ENCODE results near the gene SPDEF. TPM values are rescaled to one million over a fixed set of nuclear protein-coding genes. Genes with fewer than 3 reads are reported as not detected.

The SPDEF gene
- total RNA-seq, 1 donor from 2014 or later: not detected

GRCh38 chr6:34555328-34555727 is 801 bp downstream of the SPDEF start:
- Histone ChIP-seq H3K36me3 (ENCODE audit: control insufficient read depth, insufficient read depth, low read length) (no peaks in the 10 kb centered on the region), H3K27me3 (ENCODE audit: control insufficient read depth, insufficient read depth, low read length) (peaks cover 10% of the 10 kb centered on the region), H3K4me3 (ENCODE audit: low read depth, low read length) (no peak overlapping the region)
- TF ChIP-seq CTCF (IDR thresholded peaks at IDR 0.05; ENCODE audit: insufficient read depth, low read length, poor library complexity, severe bottlenecking): no peak
- DNase-seq (ENCODE audit: low read depth): no peak

GRCh38 chr6:34555007-34555322 is 1.2 kb downstream of the SPDEF start:
- Histone ChIP-seq H3K27me3 (ENCODE audit: control insufficient read depth, insufficient read depth, low read length) (peaks cover 10% of the 10 kb centered on the region), H3K36me3 (ENCODE audit: control insufficient read depth, insufficient read depth, low read length) (no peaks in the 10 kb centered on the region), H3K4me3 (ENCODE audit: low read depth, low read length) (no peak overlapping the region)
- no peak for TF ChIP-seq CTCF (IDR thresholded peaks at IDR 0.05; ENCODE audit: insufficient read depth, low read length, poor library complexity, severe bottlenecking)
- no peak for DNase-seq (ENCODE audit: low read depth)

GRCh38 chr6:34554291-34555006 is 1.7 kb downstream of the SPDEF start:
- Histone ChIP-seq H3K4me3 (ENCODE audit: low read depth, low read length) (no peak overlapping the region), H3K36me3 (ENCODE audit: control insufficient read depth, insufficient read depth, low read length) (no peaks in the 10 kb centered on the region), H3K27me3 (ENCODE audit: control insufficient read depth, insufficient read depth, low read length) (peaks cover 10% of the 10 kb centered on the region)
- TF ChIP-seq CTCF (IDR thresholded peaks at IDR 0.05; ENCODE audit: insufficient read depth, low read length, poor library complexity, severe bottlenecking): no peak
- DNase-seq (ENCODE audit: low read depth): no peak

GRCh38 chr6:34553750-34554149 is 2.4 kb downstream of the SPDEF start:
- H3K27me3 ChIP-seq (ENCODE audit: control insufficient read depth, insufficient read depth, low read length): peaks cover 10% of the 10 kb centered on the region
- no peak overlapping the region for H3K4me3 ChIP-seq (ENCODE audit: low read depth, low read length)
- DNase-seq (ENCODE audit: low read depth): no peak
- TF ChIP-seq CTCF (IDR thresholded peaks at IDR 0.05; ENCODE audit: insufficient read depth, low read length, poor library complexity, severe bottlenecking): no peak
- H3K36me3 ChIP-seq (ENCODE audit: control insufficient read depth, insufficient read depth, low read length): no peaks in the 10 kb centered on the region

- Histone ChIP-seq H3K27me3 (ENCODE audit: control insufficient read depth, insufficient read depth, low read length) (peaks cover 10% of the 10 kb centered on the region), H3K36me3 (ENCODE audit: control insufficient read depth, insufficient read depth, low read length) (no peaks in the 10 kb centered on the region), H3K4me3 (ENCODE audit: low read depth, low read length) (no peak overlapping the region)
- TF ChIP-seq CTCF (IDR thresholded peaks at IDR 0.05; ENCODE audit: insufficient read depth, low read length, poor library complexity, severe bottlenecking): no peak
- DNase-seq (ENCODE audit: low read depth): no peak
Measured at GRCh38 chr6:34553146-34553545, 3.0 kb downstream of the SPDEF start.

- no peaks in the 10 kb centered on the region for H3K36me3 ChIP-seq (ENCODE audit: control insufficient read depth, insufficient read depth, low read length)
- no peak for DNase-seq (ENCODE audit: low read depth)
- no peak overlapping the region for H3K4me3 ChIP-seq (ENCODE audit: low read depth, low read length)
- TF ChIP-seq CTCF (IDR thresholded peaks at IDR 0.05; ENCODE audit: insufficient read depth, low read length, poor library complexity, severe bottlenecking): no peak
- H3K27me3 ChIP-seq (ENCODE audit: control insufficient read depth, insufficient read depth, low read length): peaks cover 10% of the 10 kb centered on the region
Measured at GRCh38 chr6:34552620-34553019, 3.5 kb downstream of the SPDEF start.
